ENCODE measurements around the gene PCCB.
"Not testable (repeated sequence)": the region's sequence is repeated elsewhere in the genome, so short reads cannot be mapped to it uniquely, and the experiment has no call there.

DNA sequence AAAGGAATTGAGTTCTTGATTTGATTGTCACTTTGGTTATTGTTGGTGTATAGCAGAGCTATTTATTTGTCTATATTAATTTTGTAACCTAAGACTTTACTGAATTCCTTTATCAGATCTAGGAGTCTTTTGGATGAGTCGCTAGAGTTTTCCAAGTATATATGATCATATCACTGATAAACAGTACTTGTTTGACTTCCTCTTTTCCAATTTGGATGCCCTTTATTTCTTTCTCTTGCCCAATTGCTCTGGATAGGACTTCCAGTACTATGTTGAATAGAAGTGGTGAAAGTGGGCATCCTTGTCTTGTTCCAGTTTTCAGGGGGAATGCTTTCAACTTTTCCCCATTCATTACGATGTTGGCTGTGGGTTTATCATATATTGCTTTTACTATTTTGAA lies 21.5 kb downstream of the PCCB start:
- TF ChIP-seq, protein P1, sequence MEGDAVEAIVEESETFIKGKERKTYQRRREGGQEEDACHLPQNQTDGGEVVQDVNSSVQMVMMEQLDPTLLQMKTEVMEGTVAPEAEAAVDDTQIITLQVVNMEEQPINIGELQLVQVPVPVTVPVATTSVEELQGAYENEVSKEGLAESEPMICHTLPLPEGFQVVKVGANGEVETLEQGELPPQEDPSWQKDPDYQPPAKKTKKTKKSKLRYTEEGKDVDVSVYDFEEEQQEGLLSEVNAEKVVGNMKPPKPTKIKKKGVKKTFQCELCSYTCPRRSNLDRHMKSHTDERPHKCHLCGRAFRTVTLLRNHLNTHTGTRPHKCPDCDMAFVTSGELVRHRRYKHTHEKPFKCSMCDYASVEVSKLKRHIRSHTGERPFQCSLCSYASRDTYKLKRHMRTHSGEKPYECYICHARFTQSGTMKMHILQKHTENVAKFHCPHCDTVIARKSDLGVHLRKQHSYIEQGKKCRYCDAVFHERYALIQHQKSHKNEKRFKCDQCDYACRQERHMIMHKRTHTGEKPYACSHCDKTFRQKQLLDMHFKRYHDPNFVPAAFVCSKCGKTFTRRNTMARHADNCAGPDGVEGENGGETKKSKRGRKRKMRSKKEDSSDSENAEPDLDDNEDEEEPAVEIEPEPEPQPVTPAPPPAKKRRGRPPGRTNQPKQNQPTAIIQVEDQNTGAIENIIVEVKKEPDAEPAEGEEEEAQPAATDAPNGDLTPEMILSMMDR (IDR thresholded peaks at IDR 0.05), result not testable (repeated sequence)
- TF ChIP-seq POLR2AphosphoS5, TCF7L2 (IDR thresholded peaks at IDR 0.05; ENCODE audit: low read depth, low read length): not testable (repeated sequence)
- TF ChIP-seq, protein P2, sequence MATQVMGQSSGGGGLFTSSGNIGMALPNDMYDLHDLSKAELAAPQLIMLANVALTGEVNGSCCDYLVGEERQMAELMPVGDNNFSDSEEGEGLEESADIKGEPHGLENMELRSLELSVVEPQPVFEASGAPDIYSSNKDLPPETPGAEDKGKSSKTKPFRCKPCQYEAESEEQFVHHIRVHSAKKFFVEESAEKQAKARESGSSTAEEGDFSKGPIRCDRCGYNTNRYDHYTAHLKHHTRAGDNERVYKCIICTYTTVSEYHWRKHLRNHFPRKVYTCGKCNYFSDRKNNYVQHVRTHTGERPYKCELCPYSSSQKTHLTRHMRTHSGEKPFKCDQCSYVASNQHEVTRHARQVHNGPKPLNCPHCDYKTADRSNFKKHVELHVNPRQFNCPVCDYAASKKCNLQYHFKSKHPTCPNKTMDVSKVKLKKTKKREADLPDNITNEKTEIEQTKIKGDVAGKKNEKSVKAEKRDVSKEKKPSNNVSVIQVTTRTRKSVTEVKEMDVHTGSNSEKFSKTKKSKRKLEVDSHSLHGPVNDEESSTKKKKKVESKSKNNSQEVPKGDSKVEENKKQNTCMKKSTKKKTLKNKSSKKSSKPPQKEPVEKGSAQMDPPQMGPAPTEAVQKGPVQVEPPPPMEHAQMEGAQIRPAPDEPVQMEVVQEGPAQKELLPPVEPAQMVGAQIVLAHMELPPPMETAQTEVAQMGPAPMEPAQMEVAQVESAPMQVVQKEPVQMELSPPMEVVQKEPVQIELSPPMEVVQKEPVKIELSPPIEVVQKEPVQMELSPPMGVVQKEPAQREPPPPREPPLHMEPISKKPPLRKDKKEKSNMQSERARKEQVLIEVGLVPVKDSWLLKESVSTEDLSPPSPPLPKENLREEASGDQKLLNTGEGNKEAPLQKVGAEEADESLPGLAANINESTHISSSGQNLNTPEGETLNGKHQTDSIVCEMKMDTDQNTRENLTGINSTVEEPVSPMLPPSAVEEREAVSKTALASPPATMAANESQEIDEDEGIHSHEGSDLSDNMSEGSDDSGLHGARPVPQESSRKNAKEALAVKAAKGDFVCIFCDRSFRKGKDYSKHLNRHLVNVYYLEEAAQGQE (IDR thresholded peaks at IDR 0.05; ENCODE audit: insufficient read depth in 1 of 2, low read depth in 2 of 2, low read length in 1 of 2), result not testable (repeated sequence)
